Measurements from ENCODE around the gene GNAL.

GRCh38 chr18:11792632-11793031 is 103.6 kb downstream of the GNAL start:
- TF ChIP-seq CTCF (conservative IDR thresholded peaks at IDR 0.05; ENCODE audit: low read depth in 2 of 2) (no peak), POLR2AphosphoS5 (IDR thresholded peaks at IDR 0.05; ENCODE audit: low read depth) (no peak), EZH2 (IDR thresholded peaks at IDR 0.05; ENCODE audit: low read depth, unreplicated experiment) (no peak), REST (IDR thresholded peaks at IDR 0.05; ENCODE audit: unreplicated experiment) (no peak), JUNB (IDR thresholded peaks at IDR 0.05; ENCODE audit: unreplicated experiment) (no peak), ZNF114 (CRISPR knock-in tag; IDR thresholded peaks at IDR 0.05) (no peak), NANOG (IDR thresholded peaks at IDR 0.05; ENCODE audit: borderline replicate concordance) (no peak), CREB1 (CRISPR knock-in tag; IDR thresholded peaks at IDR 0.05; ENCODE audit: low read depth) (no peak), EZH2phosphoT487 (IDR thresholded peaks at IDR 0.05; ENCODE audit: unreplicated experiment) (no peak), ETS1 (IDR thresholded peaks at IDR 0.05) (no peak), ZNF331 (CRISPR knock-in tag; IDR thresholded peaks at IDR 0.05; ENCODE audit: low read depth) (no peak), STAT1 (IDR thresholded peaks at IDR 0.05; ENCODE audit: unreplicated experiment) (no peak)

Measured in GM23338 (cell line).